ENCODE results near the gene DNAAF2.
"Not testable (repeated sequence)": the region's sequence is repeated elsewhere in the genome, so short reads cannot be mapped to it uniquely, and the experiment has no call there.

Gene DNAAF2

GRCh38 chr14:49584981-49585640 lies 49.9 kb downstream of the DNAAF2 start:
- not testable (repeated sequence) for DNase-seq

GRCh38 chr14:49584058-49584457 lies 51.0 kb downstream of the DNAAF2 start:
- DNase-seq: no peak

- no peak for DNase-seq
These were observed 51.4 kb downstream of the DNAAF2 start for GRCh38 chr14:49583629-49584028.

- DNase-seq: no peak
These were observed 52.7 kb downstream of the DNAAF2 start for GRCh38 chr14:49582113-49582977.

- no peak for DNase-seq
These were observed 53.6 kb downstream of the DNAAF2 start for GRCh38 chr14:49581209-49582112.

GRCh38 chr14:49579841-49580240 lies 55.2 kb downstream of the DNAAF2 start:
- no peak for DNase-seq

GRCh38 chr14:49578141-49578540 lies 56.9 kb downstream of the DNAAF2 start:
- no peak for DNase-seq

All from hypothalamus (tissue), 51 donors.